HepG2 (cell line): ENCODE results near the gene MARCHF5. TPM values are rescaled to one million over a fixed set of nuclear protein-coding genes. Genes with fewer than 3 reads are reported as not detected.

Experiments
- ATAC-seq: fragments of 200-7000 bp; cut with Tn5 transposase; 3 replicates; pipeline ENCODE4 v1.9.1; 2020; ENCODE audit warnings: mild to moderate bottlenecking, moderate library complexity
- BruUV-seq: library from RNA; stranded (reverse); fragments of 400-500 nt; replicated peaks from 2 replicates; lab custom pipeline; 2021; lab: Mats Ljungman, UMichigan
- CTCF ChIA-PET: fragments of 300-600 bp; formaldehyde crosslinking; extraction: SDS; loops from one replicate; lab custom pipeline; 2021; ENCODE audit warnings: low total read pairs, inconsistent platforms, low intra/inter-chr PET ratio; lab: Yijun Ruan, JAX
- POLR2A ChIA-PET: fragments of 350-600 bp; sonication (Branson Sonifier 250); formaldehyde crosslinking; loops from one replicate; lab custom pipeline; 2020; ENCODE audit warnings: antibody characterized with exemption, inconsistent platforms; lab: Yijun Ruan, JAX
- DNase-seq: peaks from one replicate; pipeline ENCODE4 v3.0.0-alpha.2; 2015; ENCODE audit warnings: low spot score
- FAIRE-seq: peaks from 3 replicates; lab custom pipeline; 2011; peaks lifted over from hg19 to GRCh38; lab: Jason Lieb, UNC
- H2AFZ ChIP-seq: one replicate; pipeline ENCODE4 v1.6.1; 2011; ENCODE audit warnings: low read length, inconsistent platforms
- H3K27ac ChIP-seq: fragments of 300-600 bp; 3 replicates; pipeline ENCODE4 v1.8.0; 2011; ENCODE audit warnings: mixed run types, mild to moderate bottlenecking, mixed read lengths, low read length, inconsistent platforms; ENCODE audit not compliant: insufficient read depth; ENCODE audit errors: extremely low read length
- H3K27me3 ChIP-seq, 2 experiments: fragments of 200-600 bp in 1 of 2; 2 replicates in 1 of 2; 3 replicates in 1 of 2; pipeline versions ENCODE4 v1.6.0 to v1.8.0; 2011; ENCODE audit warnings: low read length in 2 of 2, mild to moderate bottlenecking in 2 of 2, moderate library complexity in 2 of 2, inconsistent platforms in 1 of 2; ENCODE audit not compliant: insufficient read depth in 2 of 2, control insufficient read depth in 1 of 2
- H3K36me3 ChIP-seq, 2 experiments: fragments of 200-600 bp in 1 of 2; replicated peaks in 1 of 2; 2 replicates in 1 of 2; 3 replicates in 1 of 2; pipeline versions ENCODE4 v1.5.1 to v1.8.0; 2011; ENCODE audit warnings: low read length in 2 of 2, inconsistent platforms in 1 of 2; ENCODE audit not compliant: insufficient read depth in 2 of 2, control insufficient read depth in 1 of 2
- H3K4me1 ChIP-seq: 2 replicates; pipeline ENCODE4 v1.5.1; 2012; ENCODE audit warnings: low read length, inconsistent platforms; ENCODE audit not compliant: insufficient read depth
- H3K4me2 ChIP-seq: 2 replicates; pipeline ENCODE4 v1.6.0; 2011; ENCODE audit warnings: low read depth, low read length, inconsistent platforms
- H3K4me3 ChIP-seq, 3 experiments: fragments of 200-600 bp in 1 of 3; sonication (generic), shearing (Covaris generic) in 1 of 3; replicated peaks in 1 of 3; 2 replicates each; pipeline ENCODE4 v1.5.1; 2011 to 2016; ENCODE audit warnings: low read length in 3 of 3, inconsistent platforms in 2 of 3, low read depth in 2 of 3, mild to moderate bottlenecking in 2 of 3, control low read depth in 1 of 3, mixed read lengths in 1 of 3; ENCODE audit not compliant: insufficient read depth in 1 of 3
- H3K79me2 ChIP-seq: one replicate; pipeline ENCODE4 v1.6.1; 2011; ENCODE audit warnings: low read length, inconsistent platforms; ENCODE audit not compliant: insufficient read depth
- H3K9ac ChIP-seq: 2 replicates; pipeline ENCODE4 v1.6.0; 2011; ENCODE audit warnings: mild to moderate bottlenecking, low read depth, low read length, inconsistent platforms; ENCODE audit not compliant: insufficient read depth
- H3K9me3 ChIP-seq: 2 replicates; pipeline ENCODE4 v1.5.1; 2012; ENCODE audit warnings: mild to moderate bottlenecking, low read length
- H4K20me1 ChIP-seq: 2 replicates; pipeline ENCODE4 v1.6.0; 2011; ENCODE audit warnings: inconsistent platforms, mild to moderate bottlenecking, low read length, moderate library complexity; ENCODE audit not compliant: insufficient read depth
- BRD4 ChIP-seq: sonication (generic); formaldehyde crosslinking; IDR thresholded peaks from 2 replicates; pipeline ENCODE4 v1.4.0; 2020; ENCODE audit warnings: missing genetic modification reagents
- CEBPG ChIP-seq: IDR thresholded peaks from 2 replicates; pipeline ENCODE4 v1.6.1; 2016
- FOXA3 ChIP-seq: IDR thresholded peaks from 2 replicates; pipeline ENCODE4 v1.6.1; 2016; ENCODE audit warnings: missing genetic modification reagents, missing compliant biosample characterization
- GATAD2A ChIP-seq: IDR thresholded peaks from 2 replicates; pipeline ENCODE4 v1.6.1; 2016
- HHEX ChIP-seq: IDR thresholded peaks from 2 replicates; pipeline ENCODE4 v1.6.1; 2016; ENCODE audit warnings: control low read depth
- TCF7 ChIP-seq: sonication (generic); IDR thresholded peaks from 2 replicates; pipeline ENCODE4 v1.6.1; 2016; ENCODE audit warnings: antibody characterized with exemption, low read depth
- ZBTB38 ChIP-seq: sonication (generic); formaldehyde crosslinking; IDR thresholded peaks from 2 replicates; pipeline ENCODE4 v1.5.1; 2020; ENCODE audit warnings: mild to moderate bottlenecking, missing genetic modification reagents
- ZFP36 ChIP-seq: fragments of 150-350 bp; IDR thresholded peaks from 2 replicates; pipeline ENCODE4 v1.6.1; 2018; ENCODE audit warnings: borderline replicate concordance, low read length, low read depth; ENCODE audit not compliant: partially characterized antibody
- ZNF264 ChIP-seq: sonication (generic); formaldehyde crosslinking; IDR thresholded peaks from 2 replicates; pipeline ENCODE4 v1.4.0; 2020; ENCODE audit warnings: missing genetic modification reagents
- ZNF430 ChIP-seq: sonication (generic); formaldehyde crosslinking; IDR thresholded peaks from 2 replicates; pipeline ENCODE4 v1.9.0; 2021; ENCODE audit warnings: mild to moderate bottlenecking, missing genetic modification reagents
- ZSCAN22 ChIP-seq: sonication (generic); formaldehyde crosslinking; IDR thresholded peaks from 2 replicates; pipeline ENCODE4 v1.4.0; 2020; ENCODE audit warnings: mild to moderate bottlenecking, missing genetic modification reagents
- WGBS: methylation state at CpG from one replicate; pipeline ENCODE4 v1.1.6; 2017; ENCODE audit warnings: low lambda C conversion rate; 5-methylcytosine and 5-hydroxymethylcytosine counted together
- in situ Hi-C: cut with HindIII; loops from 2 replicates; pipeline ENCODE4 v1.10.0; 2017; ENCODE audit warnings: low pct_unique_long_range_greater_than_20kb; ENCODE audit not compliant: extremely low pct_ligation_motif_present
- intact Hi-C: fragments of 100-400 bp; cut with micrococcal nuclease; formaldehyde crosslinking; loops from one replicate; pipeline ENCODE4 v1.10.0; 2022; ENCODE audit not compliant: unreplicated experiment
- polyA plus RNA-seq, 8 experiments: library from polyadenylated mRNA; depleted of rRNA in 3 of 8; stranded (reverse) in 7 of 8; unstranded in 1 of 8; fragments of >200 nt; fragmentation: Illumina TruSeq in 4 of 8; extraction: Trizol in 4 of 8; gene quantifications; 2 replicates each; pipeline versions ENCODE4 v1.2.1 to v1.2.3, GENCODE V29; 2011 to 2016; ENCODE audit warnings: low read depth in 4 of 8, missing spikeins in 1 of 8, mixed read lengths in 1 of 8; ENCODE audit not compliant: insufficient read depth in 1 of 8
- total RNA-seq, 5 experiments: library from RNA; depleted of rRNA; stranded (reverse); fragments of >200 nt; fragmentation: Illumina TruSeq; extraction: Trizol; gene quantifications; 2 replicates each; pipeline ENCODE4 v1.2.3, GENCODE V29; 2016; ENCODE audit warnings: low read depth in 1 of 5
- TF ChIP-seq, protein P1 (sequence below): IDR thresholded peaks from 2 replicates; pipeline ENCODE4 v1.4.0; 2020; ENCODE audit warnings: mild to moderate bottlenecking, missing genetic modification reagents
- TF ChIP-seq, protein P2 (sequence below): sonication (generic); formaldehyde crosslinking; IDR thresholded peaks from 2 replicates; pipeline ENCODE4 v1.4.0; 2020; ENCODE audit warnings: missing genetic modification reagents; ENCODE audit errors: not compliant biosample characterization
- TF ChIP-seq, protein P3 (sequence below): sonication (generic); formaldehyde crosslinking; IDR thresholded peaks from 2 replicates; pipeline ENCODE4 v1.4.0; 2020; ENCODE audit warnings: missing genetic modification reagents
- TF ChIP-seq, protein P4 (sequence below): sonication (generic); formaldehyde crosslinking; IDR thresholded peaks from 2 replicates; pipeline ENCODE4 v1.8.0; 2023; ENCODE audit warnings: mild to moderate bottlenecking, missing genetic modification reagents
- TF ChIP-seq, protein P5 (sequence below): sonication (generic); formaldehyde crosslinking; IDR thresholded peaks from 2 replicates; pipeline ENCODE4 v1.8.1; 2023; ENCODE audit warnings: missing genetic modification reagents, mild to moderate bottlenecking, borderline replicate concordance

Gene MARCHF5
- total and polyA plus RNA-seq, 2 of the 13 experiments (the other 11 are each of a cell fraction or from before 2014, with no cell fraction given): 19.4 to 21.0 TPM

DNA sequence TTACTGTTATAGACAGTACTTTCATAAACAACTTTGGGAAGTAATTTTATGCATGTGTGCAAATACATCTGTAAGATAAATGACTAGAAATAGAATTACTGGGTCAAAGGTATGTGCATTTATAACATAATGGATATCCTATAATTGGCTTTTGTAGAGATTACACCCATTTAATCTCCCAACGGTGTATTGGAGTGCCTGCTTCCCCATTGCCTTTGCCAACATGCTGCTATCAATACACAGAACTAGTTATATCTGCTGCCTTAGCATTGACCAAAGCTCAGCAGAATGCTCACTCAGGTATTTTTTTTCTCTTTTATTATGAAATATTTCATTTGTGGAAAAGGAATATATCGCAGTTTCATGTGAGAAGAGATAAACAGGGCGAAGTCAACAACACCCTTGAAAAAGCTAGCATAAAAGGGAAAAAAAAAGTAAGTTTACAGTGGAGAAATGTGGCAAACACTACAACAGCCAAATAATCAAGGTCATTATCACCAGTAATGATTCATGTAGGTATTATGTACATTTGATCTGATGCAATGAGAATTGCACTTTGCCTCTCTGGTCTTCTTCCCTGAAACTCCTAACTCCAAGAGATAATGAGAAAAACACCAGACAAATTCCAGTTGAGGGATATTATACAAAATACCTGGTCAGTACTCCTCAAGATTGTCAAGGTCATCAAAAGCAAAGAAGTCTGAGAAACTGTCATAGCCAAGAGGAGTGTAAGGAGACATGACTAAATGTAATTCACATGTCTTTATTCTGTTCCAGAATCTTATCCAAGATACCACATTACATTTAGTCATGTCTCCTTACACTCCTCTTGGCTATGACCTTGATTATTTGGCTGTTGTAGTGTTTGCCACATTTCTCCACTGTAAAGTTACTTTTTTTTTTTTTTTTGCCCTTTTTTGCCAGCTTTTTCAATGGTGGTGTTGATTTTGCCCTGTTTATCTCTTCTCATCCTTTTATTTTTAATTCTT, 36.8 kb downstream of the MARCHF5 start:
- Histone ChIP-seq H3K4me3 (no peak overlapping the region), H2AFZ (no peak overlapping the region), H3K4me1 (peaks cover 20% of the 10 kb centered on the region), H3K9me3 (no peaks in the 10 kb centered on the region), H4K20me1 (no peaks in the 10 kb centered on the region; the same call in none of the 2 replicates), H3K36me3 (peaks cover 0 to 3% of the 10 kb centered on the region in 2 experiments; a peak in 2 of 5 replicates), H3K27ac (no peak overlapping the region), H3K27me3 (no peaks in the 10 kb centered on the region), H3K9ac (no peak overlapping the region), H3K4me2 (no peak overlapping the region), H3K79me2 (peaks cover 19% of the 10 kb centered on the region)
- intact Hi-C loops: no loop called here
- POLR2A ChIA-PET: interaction anchor here (0.9 kb wide), 1 partner anchor 37 kb away, joined by 3 read pairs; the partner anchor contains the start of genes CPEB3 and MARCHF5
- BruUV-seq: no TSS peak
- CTCF ChIA-PET: no interaction called here
- 92% methylated on average over 3 of the region's 3 CpGs for WGBS
- in situ Hi-C loops: no loop called here
- ATAC-seq (peak; percentile 48; the same call in 1 of the 3 replicates), FAIRE-seq (no peak), DNase-seq (peak; percentile 52)
- peak; percentile 30; the same call in 1 of the 2 replicates for TF ChIP-seq GATAD2A (CRISPR knock-in tag)
- TF ChIP-seq, protein P1, sequence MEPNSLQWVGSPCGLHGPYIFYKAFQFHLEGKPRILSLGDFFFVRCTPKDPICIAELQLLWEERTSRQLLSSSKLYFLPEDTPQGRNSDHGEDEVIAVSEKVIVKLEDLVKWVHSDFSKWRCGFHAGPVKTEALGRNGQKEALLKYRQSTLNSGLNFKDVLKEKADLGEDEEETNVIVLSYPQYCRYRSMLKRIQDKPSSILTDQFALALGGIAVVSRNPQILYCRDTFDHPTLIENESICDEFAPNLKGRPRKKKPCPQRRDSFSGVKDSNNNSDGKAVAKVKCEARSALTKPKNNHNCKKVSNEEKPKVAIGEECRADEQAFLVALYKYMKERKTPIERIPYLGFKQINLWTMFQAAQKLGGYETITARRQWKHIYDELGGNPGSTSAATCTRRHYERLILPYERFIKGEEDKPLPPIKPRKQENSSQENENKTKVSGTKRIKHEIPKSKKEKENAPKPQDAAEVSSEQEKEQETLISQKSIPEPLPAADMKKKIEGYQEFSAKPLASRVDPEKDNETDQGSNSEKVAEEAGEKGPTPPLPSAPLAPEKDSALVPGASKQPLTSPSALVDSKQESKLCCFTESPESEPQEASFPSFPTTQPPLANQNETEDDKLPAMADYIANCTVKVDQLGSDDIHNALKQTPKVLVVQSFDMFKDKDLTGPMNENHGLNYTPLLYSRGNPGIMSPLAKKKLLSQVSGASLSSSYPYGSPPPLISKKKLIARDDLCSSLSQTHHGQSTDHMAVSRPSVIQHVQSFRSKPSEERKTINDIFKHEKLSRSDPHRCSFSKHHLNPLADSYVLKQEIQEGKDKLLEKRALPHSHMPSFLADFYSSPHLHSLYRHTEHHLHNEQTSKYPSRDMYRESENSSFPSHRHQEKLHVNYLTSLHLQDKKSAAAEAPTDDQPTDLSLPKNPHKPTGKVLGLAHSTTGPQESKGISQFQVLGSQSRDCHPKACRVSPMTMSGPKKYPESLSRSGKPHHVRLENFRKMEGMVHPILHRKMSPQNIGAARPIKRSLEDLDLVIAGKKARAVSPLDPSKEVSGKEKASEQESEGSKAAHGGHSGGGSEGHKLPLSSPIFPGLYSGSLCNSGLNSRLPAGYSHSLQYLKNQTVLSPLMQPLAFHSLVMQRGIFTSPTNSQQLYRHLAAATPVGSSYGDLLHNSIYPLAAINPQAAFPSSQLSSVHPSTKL (CRISPR knock-in tag): peak; percentile 53
- no peak for TF ChIP-seq ZBTB38 (CRISPR knock-in tag)
- TF ChIP-seq ZSCAN22 (CRISPR knock-in tag): no peak
- TF ChIP-seq, protein P2, sequence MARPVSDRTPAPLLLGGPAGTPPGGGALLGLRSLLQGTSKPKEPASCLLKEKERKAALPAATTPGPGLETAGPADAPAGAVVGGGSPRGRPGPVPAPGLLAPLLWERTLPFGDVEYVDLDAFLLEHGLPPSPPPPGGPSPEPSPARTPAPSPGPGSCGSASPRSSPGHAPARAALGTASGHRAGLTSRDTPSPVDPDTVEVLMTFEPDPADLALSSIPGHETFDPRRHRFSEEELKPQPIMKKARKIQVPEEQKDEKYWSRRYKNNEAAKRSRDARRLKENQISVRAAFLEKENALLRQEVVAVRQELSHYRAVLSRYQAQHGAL (CRISPR knock-in tag): no peak
- TF ChIP-seq BRD4: no peak
- TF ChIP-seq, protein P3, sequence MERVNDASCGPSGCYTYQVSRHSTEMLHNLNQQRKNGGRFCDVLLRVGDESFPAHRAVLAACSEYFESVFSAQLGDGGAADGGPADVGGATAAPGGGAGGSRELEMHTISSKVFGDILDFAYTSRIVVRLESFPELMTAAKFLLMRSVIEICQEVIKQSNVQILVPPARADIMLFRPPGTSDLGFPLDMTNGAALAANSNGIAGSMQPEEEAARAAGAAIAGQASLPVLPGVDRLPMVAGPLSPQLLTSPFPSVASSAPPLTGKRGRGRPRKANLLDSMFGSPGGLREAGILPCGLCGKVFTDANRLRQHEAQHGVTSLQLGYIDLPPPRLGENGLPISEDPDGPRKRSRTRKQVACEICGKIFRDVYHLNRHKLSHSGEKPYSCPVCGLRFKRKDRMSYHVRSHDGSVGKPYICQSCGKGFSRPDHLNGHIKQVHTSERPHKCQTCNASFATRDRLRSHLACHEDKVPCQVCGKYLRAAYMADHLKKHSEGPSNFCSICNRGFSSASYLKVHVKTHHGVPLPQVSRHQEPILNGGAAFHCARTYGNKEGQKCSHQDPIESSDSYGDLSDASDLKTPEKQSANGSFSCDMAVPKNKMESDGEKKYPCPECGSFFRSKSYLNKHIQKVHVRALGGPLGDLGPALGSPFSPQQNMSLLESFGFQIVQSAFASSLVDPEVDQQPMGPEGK (CRISPR knock-in tag): no peak
- TF ChIP-seq HHEX (CRISPR knock-in tag): no peak
- peak; percentile 65 for TF ChIP-seq CEBPG (CRISPR knock-in tag)
- TF ChIP-seq, protein P4, sequence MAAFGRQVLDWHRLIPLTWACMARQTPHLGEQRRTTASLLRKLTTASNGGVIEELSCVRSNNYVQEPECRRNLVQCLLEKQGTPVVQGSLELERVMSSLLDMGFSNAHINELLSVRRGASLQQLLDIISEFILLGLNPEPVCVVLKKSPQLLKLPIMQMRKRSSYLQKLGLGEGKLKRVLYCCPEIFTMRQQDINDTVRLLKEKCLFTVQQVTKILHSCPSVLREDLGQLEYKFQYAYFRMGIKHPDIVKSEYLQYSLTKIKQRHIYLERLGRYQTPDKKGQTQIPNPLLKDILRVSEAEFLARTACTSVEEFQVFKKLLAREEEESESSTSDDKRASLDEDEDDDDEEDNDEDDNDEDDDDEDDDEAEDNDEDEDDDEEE (CRISPR knock-in tag): no peak
- no peak for TF ChIP-seq ZFP36
- TF ChIP-seq, protein P5, sequence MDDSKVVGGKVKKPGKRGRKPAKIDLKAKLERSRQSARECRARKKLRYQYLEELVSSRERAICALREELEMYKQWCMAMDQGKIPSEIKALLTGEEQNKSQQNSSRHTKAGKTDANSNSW: no peak
- TF ChIP-seq FOXA3 (CRISPR knock-in tag): peak; percentile 50; the same call in 1 of the 2 replicates
- TF ChIP-seq TCF7: no peak
- no peak for TF ChIP-seq ZNF264 (CRISPR knock-in tag)
- TF ChIP-seq ZNF430: no peak
